ENCODE data around the gene GADD45B.

Gene GADD45B

GRCh38 chr19:2483084-2483483 lies 7.2 kb downstream of the GADD45B start:
- Histone ChIP-seq H3K4me1 (ENCODE audit: low read length) (peaks cover 13% of the 10 kb centered on the region), H3K36me3 (replicated peaks; ENCODE audit: low read depth, low read length) (peaks cover 8% of the 10 kb centered on the region), H3K9me3 (ENCODE audit: insufficient read depth, low read length) (no peaks in the 10 kb centered on the region), H3K4me2 (ENCODE audit: low read length) (no peak overlapping the region), H3K27me3 (ENCODE audit: low read depth, low read length) (no peaks in the 10 kb centered on the region), H4K20me1 (ENCODE audit: insufficient read depth, low read length) (peaks cover 5% of the 10 kb centered on the region; the same call in 1 of the 2 replicates), H3K4me3 (ENCODE audit: low read length) (no peak overlapping the region), H3K79me2 (ENCODE audit: low read length) (peaks cover 14% of the 10 kb centered on the region), H3K27ac (ENCODE audit: low read length) (no peak overlapping the region), H2AFZ (ENCODE audit: low read depth, low read length) (no peak overlapping the region), H3K9ac (ENCODE audit: low read length) (no peak overlapping the region)
- TF ChIP-seq EZH2phosphoT487 (IDR thresholded peaks at IDR 0.05; ENCODE audit: low read depth): no peak
- TF ChIP-seq CTCF (IDR thresholded peaks at IDR 0.05; ENCODE audit: low read depth, low read length): no peak

GRCh38 chr19:2483484-2484151 lies 7.7 kb downstream of the GADD45B start:
- Histone ChIP-seq H4K20me1 (ENCODE audit: insufficient read depth, low read length) (no peaks in the 10 kb centered on the region), H3K36me3 (replicated peaks; ENCODE audit: low read depth, low read length) (peaks cover 3% of the 10 kb centered on the region), H3K27ac (ENCODE audit: low read length) (no peak overlapping the region), H3K79me2 (ENCODE audit: low read length) (peaks cover 9% of the 10 kb centered on the region), H3K4me3 (ENCODE audit: low read length) (no peak overlapping the region), H3K4me2 (ENCODE audit: low read length) (no peak overlapping the region), H3K27me3 (ENCODE audit: low read depth, low read length) (no peaks in the 10 kb centered on the region), H3K9ac (ENCODE audit: low read length) (no peak overlapping the region), H2AFZ (ENCODE audit: low read depth, low read length) (no peak overlapping the region), H3K9me3 (ENCODE audit: insufficient read depth, low read length) (no peaks in the 10 kb centered on the region), H3K4me1 (ENCODE audit: low read length) (peaks cover 13% of the 10 kb centered on the region)
- TF ChIP-seq EZH2phosphoT487 (IDR thresholded peaks at IDR 0.05; ENCODE audit: low read depth) (no peak), CTCF (IDR thresholded peaks at IDR 0.05; ENCODE audit: low read depth, low read length) (no peak)

- TF ChIP-seq EZH2phosphoT487 (IDR thresholded peaks at IDR 0.05; ENCODE audit: low read depth) (no peak), CTCF (IDR thresholded peaks at IDR 0.05; ENCODE audit: low read depth, low read length) (no peak)
- no peaks in the 10 kb centered on the region for H3K9me3 ChIP-seq (ENCODE audit: insufficient read depth, low read length)
- H4K20me1 ChIP-seq (ENCODE audit: insufficient read depth, low read length): no peaks in the 10 kb centered on the region
- H3K79me2 ChIP-seq (ENCODE audit: low read length): peaks cover 1% of the 10 kb centered on the region; the same call in 1 of the 2 replicates
- H2AFZ ChIP-seq (ENCODE audit: low read depth, low read length): no peak overlapping the region
- no peak overlapping the region for H3K9ac ChIP-seq (ENCODE audit: low read length)
- H3K4me1 ChIP-seq (ENCODE audit: low read length): peaks cover 9% of the 10 kb centered on the region
- H3K27me3 ChIP-seq (ENCODE audit: low read depth, low read length): no peaks in the 10 kb centered on the region
- no peak overlapping the region for H3K27ac ChIP-seq (ENCODE audit: low read length)
- H3K4me2 ChIP-seq (ENCODE audit: low read length): no peak overlapping the region
- H3K4me3 ChIP-seq (ENCODE audit: low read length): no peak overlapping the region
- no peaks in the 10 kb centered on the region for H3K36me3 ChIP-seq (replicated peaks; ENCODE audit: low read depth, low read length)
Observed at GRCh38 chr19:2484178-2484937, 8.4 kb downstream of the GADD45B start.

- Histone ChIP-seq H3K4me1 (ENCODE audit: low read length) (no peaks in the 10 kb centered on the region), H3K4me3 (ENCODE audit: low read length) (no peak overlapping the region)
- TF ChIP-seq CTCF (IDR thresholded peaks at IDR 0.05; ENCODE audit: low read depth, low read length) (no peak), EZH2phosphoT487 (IDR thresholded peaks at IDR 0.05; ENCODE audit: low read depth) (no peak)
Observed at GRCh38 chr19:2485428-2485827, 9.5 kb downstream of the GADD45B start.

More at GRCh38 chr19:2485428-2485827, 9.5 kb downstream of the GADD45B start:
- Histone ChIP-seq H3K4me2 (ENCODE audit: low read length) (no peak overlapping the region), H2AFZ (ENCODE audit: low read depth, low read length) (no peak overlapping the region), H3K27ac (ENCODE audit: low read length) (no peak overlapping the region), H3K9ac (ENCODE audit: low read length) (no peak overlapping the region), H3K27me3 (ENCODE audit: low read depth, low read length) (no peaks in the 10 kb centered on the region), H3K36me3 (replicated peaks; ENCODE audit: low read depth, low read length) (no peaks in the 10 kb centered on the region), H3K79me2 (ENCODE audit: low read length) (no peaks in the 10 kb centered on the region), H3K9me3 (ENCODE audit: insufficient read depth, low read length) (no peaks in the 10 kb centered on the region), H4K20me1 (ENCODE audit: insufficient read depth, low read length) (no peaks in the 10 kb centered on the region)
